GM13977 (cell line): ENCODE measurements around the gene SNX10.

Experiments used
- DNase-seq: peaks from one replicate; pipeline ENCODE4 v3.0.0; 2012; ENCODE audit warnings: low spot score
- in situ Hi-C: fragments of 300-500 bp; cut with MboI; formaldehyde crosslinking; loops from one replicate; pipeline ENCODE4 v1.12.0; 2022; ENCODE audit warnings: low sequenced_read_pairs, low pct_unique_long_range_greater_than_20kb, mixed read lengths, inconsistent platforms; ENCODE audit not compliant: unreplicated experiment
- TF ChIP-seq, protein P1 (sequence below): IDR thresholded peaks from 2 replicates; pipeline ENCODE4 v1.5.1; 2012; ENCODE audit warnings: mild to moderate bottlenecking, control low read depth; ENCODE audit not compliant: insufficient read depth; ENCODE audit errors: extremely low read depth, missing control alignments

SNX10 gene

DNA sequence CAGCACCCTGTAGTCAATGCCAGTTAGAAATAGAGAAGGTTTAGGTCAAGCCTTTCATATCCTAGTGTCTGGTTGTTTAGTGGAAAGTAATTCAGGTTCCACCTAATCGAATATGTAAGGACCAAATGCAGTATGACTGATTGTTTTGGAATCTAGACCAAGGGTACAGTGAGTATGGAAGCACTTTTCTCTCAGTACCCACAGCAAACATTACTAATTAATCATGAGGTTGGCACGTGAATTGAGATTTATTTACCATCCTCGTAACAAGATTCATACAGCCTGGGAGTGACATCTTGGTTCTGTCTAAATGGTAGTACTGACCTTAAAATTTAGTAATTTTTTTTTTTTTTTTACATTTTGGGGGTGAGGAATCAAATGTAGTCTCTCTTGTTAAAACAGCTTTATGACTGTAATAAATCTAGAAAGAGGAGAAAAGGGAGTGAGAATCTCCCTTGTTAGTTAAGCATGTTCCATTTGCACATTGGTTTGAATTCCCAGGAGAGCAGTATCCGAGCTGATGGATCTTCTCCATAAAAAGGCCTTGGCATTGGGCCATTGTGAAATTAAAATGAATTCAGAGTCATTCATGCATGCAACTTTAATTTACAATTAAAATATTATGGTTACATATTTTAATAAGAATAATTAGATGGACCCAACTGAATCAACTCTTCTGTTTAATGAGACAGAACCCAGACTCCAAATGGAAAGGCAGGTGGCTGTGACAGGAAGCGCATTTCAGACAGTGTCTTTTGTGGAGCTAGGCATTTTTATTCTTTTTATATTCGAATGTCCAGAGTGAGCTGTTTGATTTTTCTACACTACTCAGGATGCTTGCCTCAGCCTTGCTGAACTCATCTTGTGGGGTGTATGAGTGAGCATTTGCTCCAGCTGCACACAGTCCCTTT is 57.6 kb downstream of the SNX10 start:
- no peak for DNase-seq
- TF ChIP-seq, protein P1, sequence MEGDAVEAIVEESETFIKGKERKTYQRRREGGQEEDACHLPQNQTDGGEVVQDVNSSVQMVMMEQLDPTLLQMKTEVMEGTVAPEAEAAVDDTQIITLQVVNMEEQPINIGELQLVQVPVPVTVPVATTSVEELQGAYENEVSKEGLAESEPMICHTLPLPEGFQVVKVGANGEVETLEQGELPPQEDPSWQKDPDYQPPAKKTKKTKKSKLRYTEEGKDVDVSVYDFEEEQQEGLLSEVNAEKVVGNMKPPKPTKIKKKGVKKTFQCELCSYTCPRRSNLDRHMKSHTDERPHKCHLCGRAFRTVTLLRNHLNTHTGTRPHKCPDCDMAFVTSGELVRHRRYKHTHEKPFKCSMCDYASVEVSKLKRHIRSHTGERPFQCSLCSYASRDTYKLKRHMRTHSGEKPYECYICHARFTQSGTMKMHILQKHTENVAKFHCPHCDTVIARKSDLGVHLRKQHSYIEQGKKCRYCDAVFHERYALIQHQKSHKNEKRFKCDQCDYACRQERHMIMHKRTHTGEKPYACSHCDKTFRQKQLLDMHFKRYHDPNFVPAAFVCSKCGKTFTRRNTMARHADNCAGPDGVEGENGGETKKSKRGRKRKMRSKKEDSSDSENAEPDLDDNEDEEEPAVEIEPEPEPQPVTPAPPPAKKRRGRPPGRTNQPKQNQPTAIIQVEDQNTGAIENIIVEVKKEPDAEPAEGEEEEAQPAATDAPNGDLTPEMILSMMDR: no peak
- in situ Hi-C loops: no loop called here

- TF ChIP-seq, protein P1: no peak
- in situ Hi-C loops: loop anchor here (25.0 kb wide), 2 partner anchors 264 to 811 kb away; partner anchors contain the start of genes HOXA10, HOXA3, HOXA7 and HOXA9
- no peak for DNase-seq
These were observed 59.5 kb downstream of the SNX10 start for GRCh38 chr7:26351171-26351570.

DNA sequence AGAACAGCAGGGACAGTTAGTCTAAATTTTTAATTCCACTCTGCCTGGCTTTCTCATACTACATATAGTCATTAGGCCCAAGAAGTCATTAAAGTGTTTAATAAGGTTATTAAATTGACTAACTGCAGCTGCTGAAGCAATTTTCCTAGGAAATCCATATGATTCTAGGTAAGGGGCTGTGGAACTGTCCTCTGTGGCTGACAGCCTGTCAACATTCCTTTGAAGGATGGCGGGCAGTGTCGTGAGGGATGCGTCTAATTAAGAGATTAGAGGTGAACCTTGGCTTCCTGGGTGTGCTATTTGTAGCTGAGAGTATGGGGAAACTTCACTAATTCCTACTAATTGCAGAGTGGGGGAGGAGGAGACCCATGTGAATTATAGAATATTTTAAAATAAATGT is 64.6 kb downstream of the SNX10 start:
- DNase-seq: no peak
- TF ChIP-seq, protein P1: no peak
- in situ Hi-C loops: loop anchor here (25.0 kb wide), 2 partner anchors 269 to 806 kb away; partner anchors contain the start of genes HOXA10, HOXA3, HOXA7 and HOXA9

GRCh38 chr7:26356929-26357798 is 65.5 kb downstream of the SNX10 start:
- no peak for DNase-seq
- in situ Hi-C loops: loop anchor here (25.0 kb wide), 2 partner anchors 270 to 805 kb away; partner anchors contain the start of genes HOXA10, HOXA3, HOXA7 and HOXA9
- TF ChIP-seq, protein P1: no peak

GRCh38 chr7:26357799-26358151 is 66.1 kb downstream of the SNX10 start:
- TF ChIP-seq, protein P1: no peak
- in situ Hi-C loops: loop anchor here (25.0 kb wide), 2 partner anchors 270 to 805 kb away; partner anchors contain the start of genes HOXA10, HOXA3, HOXA7 and HOXA9
- no peak for DNase-seq

GRCh38 chr7:26360650-26361049 is 69.0 kb downstream of the SNX10 start:
- DNase-seq: no peak
- TF ChIP-seq, protein P1: no peak
- in situ Hi-C loops: loop anchor here (25.0 kb wide), 2 partner anchors 273 to 802 kb away; partner anchors contain the start of genes HOXA10, HOXA3, HOXA7 and HOXA9
